Neural progenitor cell (in vitro differentiated cells): Measurements from ENCODE around the gene NAPB. TPM values are rescaled to one million over a fixed set of nuclear protein-coding genes. Genes with fewer than 3 reads are reported as not detected.

Experiments used
- DNase-seq: peaks from one replicate; pipeline ENCODE4 v3.0.0-alpha.2; 2016; ENCODE audit warnings: low spot score
- H2AFZ ChIP-seq: fragments of 200-600 bp; sonication (generic); replicated peaks from 2 replicates; pipeline ENCODE4 v1.6.1; 2016; ENCODE audit warnings: antibody characterized with exemption
- H3F3A ChIP-seq: fragments of 200-600 bp; sonication (generic); 2 replicates; pipeline ENCODE4 v1.6.1; 2016; ENCODE audit warnings: antibody characterized with exemption, low read depth
- H3K27ac ChIP-seq: fragments of 200-600 bp; sonication (generic); 2 replicates; pipeline ENCODE4 v1.5.1; 2016; ENCODE audit warnings: mild to moderate bottlenecking
- H3K27me3 ChIP-seq: fragments of 200-600 bp; sonication (generic); 2 replicates; pipeline ENCODE4 v1.6.1; 2016; ENCODE audit warnings: mild to moderate bottlenecking, moderate library complexity
- H3K36me3 ChIP-seq: fragments of 200-600 bp; sonication (generic); 2 replicates; pipeline ENCODE4 v1.5.1; 2016
- H3K4me1 ChIP-seq: fragments of 200-600 bp; sonication (generic); 2 replicates; pipeline ENCODE4 v1.6.1; 2016; ENCODE audit warnings: mixed run types
- H3K4me2 ChIP-seq: fragments of 200-600 bp; sonication (generic); 2 replicates; pipeline ENCODE4 v1.6.1; 2016
- H3K4me3 ChIP-seq: fragments of 200-600 bp; sonication (generic); 2 replicates; pipeline ENCODE4 v1.5.1; 2016
- H3K79me2 ChIP-seq: fragments of 200-600 bp; sonication (generic); 2 replicates; pipeline ENCODE4 v1.6.1; 2016; ENCODE audit warnings: low read depth
- H3K9ac ChIP-seq: fragments of 200-600 bp; sonication (generic); 2 replicates; pipeline ENCODE4 v1.6.1; 2016
- H3K9me3 ChIP-seq: fragments of 200-600 bp; sonication (generic); 2 replicates; pipeline ENCODE4 v1.5.1; 2016; ENCODE audit warnings: low read depth
- H4K20me1 ChIP-seq: fragments of 200-600 bp; sonication (generic); 2 replicates; pipeline ENCODE4 v1.6.1; 2016; ENCODE audit warnings: low read depth
- H3K27ac Mint-ChIP-seq: 3 replicates; pipeline ENCODE4 v1.8.0; 2021; ENCODE audit warnings: mixed read lengths
- H3K27me3 Mint-ChIP-seq: 2 replicates; pipeline ENCODE4 v1.8.0; 2022; ENCODE audit warnings: low read depth, mild to moderate bottlenecking, inconsistent platforms, moderate library complexity, mixed read lengths; ENCODE audit not compliant: insufficient read depth
- H3K36me3 Mint-ChIP-seq: 3 replicates; pipeline ENCODE4 v1.8.0; 2021; ENCODE audit warnings: mixed read lengths
- H3K4me1 Mint-ChIP-seq: 3 replicates; pipeline ENCODE4 v1.8.0; 2021; ENCODE audit warnings: mixed read lengths
- H3K4me3 Mint-ChIP-seq: 3 replicates; pipeline ENCODE4 v1.8.0; 2021; ENCODE audit warnings: mild to moderate bottlenecking, moderate library complexity, mixed read lengths
- H3K9me3 Mint-ChIP-seq: 3 replicates; pipeline ENCODE4 v1.8.0; 2020; ENCODE audit warnings: mixed read lengths
- EZH2 ChIP-seq: fragments of 200-600 bp; sonication (generic); IDR thresholded peaks from 2 replicates; pipeline ENCODE4 v1.6.1; 2017; ENCODE audit warnings: antibody characterized with exemption, mild to moderate bottlenecking, moderate library complexity
- EZH2phosphoT487 ChIP-seq: fragments of 200-600 bp; sonication (generic); IDR thresholded peaks from 2 replicates; pipeline ENCODE4 v1.6.1; 2017; ENCODE audit warnings: antibody characterized with exemption
- total RNA-seq: library from RNA; depleted of rRNA; stranded (reverse); fragments of >200 nt; gene quantifications from 2 replicates; pipeline ENCODE4 v1.2.3, GENCODE V29; 2015; ENCODE audit warnings: low replicate concordance
- TF ChIP-seq, protein P1 (sequence below): fragments of 200-600 bp; sonication (generic); IDR thresholded peaks from 2 replicates; pipeline ENCODE4 v1.5.1; 2017; ENCODE audit warnings: antibody characterized with exemption, mild to moderate bottlenecking

NAPB gene
- total RNA-seq, 1 donor from 2014 or later = 23.8 TPM

DNA sequence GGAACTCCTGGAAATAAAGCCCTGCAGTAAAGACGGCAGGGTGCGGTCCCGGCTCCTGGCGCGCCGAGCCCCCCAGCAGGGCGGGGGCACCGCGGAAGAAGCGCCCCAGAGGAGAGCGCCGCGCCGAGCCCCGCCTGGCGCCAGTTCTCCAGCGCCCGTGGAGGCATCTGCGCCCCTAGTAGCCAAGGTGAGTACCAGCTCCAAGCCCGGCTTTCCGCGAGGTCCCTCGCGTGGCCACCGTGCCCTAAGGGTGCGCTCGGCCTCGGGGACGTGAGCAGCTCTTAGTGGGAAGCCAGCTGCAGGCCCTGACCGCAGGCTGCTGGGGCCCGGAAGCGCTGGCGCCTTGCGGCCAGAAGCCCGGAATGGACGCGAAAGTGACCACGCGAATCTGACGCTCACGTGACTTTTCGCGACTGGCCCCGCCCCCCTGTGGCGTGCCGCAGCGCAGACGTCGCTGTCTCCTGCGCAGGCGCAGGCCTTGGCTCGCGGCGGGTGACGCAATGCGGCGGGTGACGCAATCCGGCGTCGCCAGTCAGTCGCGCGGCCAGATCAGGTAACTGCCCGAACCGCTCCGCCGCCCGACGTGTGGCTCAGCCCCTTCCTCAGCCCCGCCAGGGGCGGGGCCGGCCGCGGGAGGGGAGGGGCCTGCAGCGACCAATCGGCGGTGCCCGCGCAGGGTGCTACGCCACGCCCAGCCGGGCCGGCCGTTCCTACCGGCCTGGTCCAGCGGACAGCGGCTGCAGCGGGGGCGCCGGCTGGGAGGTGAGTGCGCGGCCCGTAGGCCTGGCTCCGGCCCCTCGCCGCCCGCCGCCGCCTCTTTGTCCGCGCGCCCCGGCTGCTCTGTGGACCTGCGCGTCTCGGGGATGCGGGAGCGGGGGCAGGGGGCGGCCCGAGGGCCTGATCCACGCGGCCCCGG, 59.6 kb downstream of the NAPB start, which contains the start of gene GZF1:
Gene GZF1, plus strand, starts transcription at position 707 of the 916 bp plus-strand sequence. CDS start 2,202 bp downstream, outside the sequence.
- H3K4me2 ChIP-seq = peak within 1 kb of the TSS; percentile 95
- no peaks in the 10 kb centered on the region for H3K36me3 ChIP-seq
- H3K79me2 ChIP-seq = peaks cover 44% of the 10 kb centered on the region
- peak within 1 kb of the TSS; percentile 98 for H3K9ac ChIP-seq
- Mint-ChIP-seq H3K9me3 (no peaks in the 10 kb centered on the region), H3K36me3 (peaks cover 14% of the 10 kb centered on the region), H3K27me3 (peaks cover 2% of the 10 kb centered on the region), H3K4me1 (peaks cover 34% of the 10 kb centered on the region), H3K4me3 (peak within 1 kb of the TSS; percentile 95), H3K27ac (peak within 1 kb of the TSS; percentile 90)
- H3K27me3 ChIP-seq = no peaks in the 10 kb centered on the region
- TF ChIP-seq, protein P1, sequence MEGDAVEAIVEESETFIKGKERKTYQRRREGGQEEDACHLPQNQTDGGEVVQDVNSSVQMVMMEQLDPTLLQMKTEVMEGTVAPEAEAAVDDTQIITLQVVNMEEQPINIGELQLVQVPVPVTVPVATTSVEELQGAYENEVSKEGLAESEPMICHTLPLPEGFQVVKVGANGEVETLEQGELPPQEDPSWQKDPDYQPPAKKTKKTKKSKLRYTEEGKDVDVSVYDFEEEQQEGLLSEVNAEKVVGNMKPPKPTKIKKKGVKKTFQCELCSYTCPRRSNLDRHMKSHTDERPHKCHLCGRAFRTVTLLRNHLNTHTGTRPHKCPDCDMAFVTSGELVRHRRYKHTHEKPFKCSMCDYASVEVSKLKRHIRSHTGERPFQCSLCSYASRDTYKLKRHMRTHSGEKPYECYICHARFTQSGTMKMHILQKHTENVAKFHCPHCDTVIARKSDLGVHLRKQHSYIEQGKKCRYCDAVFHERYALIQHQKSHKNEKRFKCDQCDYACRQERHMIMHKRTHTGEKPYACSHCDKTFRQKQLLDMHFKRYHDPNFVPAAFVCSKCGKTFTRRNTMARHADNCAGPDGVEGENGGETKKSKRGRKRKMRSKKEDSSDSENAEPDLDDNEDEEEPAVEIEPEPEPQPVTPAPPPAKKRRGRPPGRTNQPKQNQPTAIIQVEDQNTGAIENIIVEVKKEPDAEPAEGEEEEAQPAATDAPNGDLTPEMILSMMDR = no peak
- peaks cover 24% of the 10 kb centered on the region for H3K4me1 ChIP-seq
- peaks cover 42% of the 10 kb centered on the region for H4K20me1 ChIP-seq
- peak; percentile 99 for DNase-seq
- peaks cover 19% of the 10 kb centered on the region for H3F3A ChIP-seq
- H3K9me3 ChIP-seq = no peaks in the 10 kb centered on the region
- H2AFZ ChIP-seq = peak within 1 kb of the TSS; percentile 74
- peak within 1 kb of the TSS; percentile 78 for H3K4me3 ChIP-seq
- peak within 1 kb of the TSS; percentile 96 for H3K27ac ChIP-seq

DNA sequence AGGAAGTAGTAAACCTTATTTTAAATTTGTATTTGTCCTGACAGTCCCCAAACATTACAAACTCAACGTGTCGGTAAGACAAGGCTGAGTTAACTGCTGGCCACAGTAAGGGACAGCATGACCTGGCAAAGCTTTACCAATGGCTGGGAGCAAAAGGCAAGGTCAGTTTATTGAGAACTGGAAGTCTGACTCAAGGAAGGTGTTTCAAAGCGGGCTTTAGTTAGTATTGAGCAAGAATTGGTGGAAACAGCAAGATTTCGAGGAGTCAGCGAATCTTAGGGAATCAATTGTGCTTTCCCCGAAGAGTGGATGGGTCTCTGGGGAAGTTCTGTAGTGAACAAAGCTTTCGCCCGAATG, 60.2 kb downstream of the NAPB start:
- Mint-ChIP-seq H3K27ac (peak overlapping the region; percentile 43), H3K36me3 (peaks cover 13% of the 10 kb centered on the region), H3K27me3 (peaks cover 2% of the 10 kb centered on the region), H3K4me1 (peaks cover 30% of the 10 kb centered on the region), H3K9me3 (no peaks in the 10 kb centered on the region), H3K4me3 (peak overlapping the region; percentile 91)
- Histone ChIP-seq H3K4me2 (peak overlapping the region; percentile 95), H3K9me3 (no peaks in the 10 kb centered on the region), H3K27ac (peak overlapping the region; percentile 86), H3F3A (peaks cover 24% of the 10 kb centered on the region), H3K9ac (peak overlapping the region; percentile 76), H3K36me3 (no peaks in the 10 kb centered on the region), H3K79me2 (peaks cover 38% of the 10 kb centered on the region), H3K4me1 (peaks cover 26% of the 10 kb centered on the region), H3K4me3 (peak overlapping the region; percentile 78), H2AFZ (peak overlapping the region; percentile 74), H4K20me1 (peaks cover 35% of the 10 kb centered on the region), H3K27me3 (no peaks in the 10 kb centered on the region)
- DNase-seq = no peak
- no peak for TF ChIP-seq EZH2
- TF ChIP-seq, protein P1 = no peak

DNA sequence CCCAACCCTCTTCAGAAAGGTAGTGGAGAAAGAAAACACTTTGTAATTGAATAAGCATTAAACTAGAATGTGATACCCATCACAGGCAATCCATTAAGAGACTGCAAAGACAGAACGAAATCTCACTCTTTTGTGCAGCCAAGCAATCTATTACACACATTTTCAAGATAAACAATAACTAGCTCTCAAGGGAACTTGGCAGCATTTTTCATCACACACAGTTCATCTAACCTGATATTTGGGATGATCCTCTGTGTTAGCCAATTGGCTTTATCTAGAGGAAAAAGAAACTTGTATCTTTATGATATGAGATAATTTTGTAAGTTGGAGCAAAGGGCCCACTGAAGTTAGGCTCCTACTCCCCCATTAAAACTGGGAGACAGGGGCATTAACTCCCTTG, 60.8 kb downstream of the NAPB start:
- Histone ChIP-seq H2AFZ (no peak overlapping the region), H4K20me1 (peaks cover 30% of the 10 kb centered on the region), H3K79me2 (peaks cover 32% of the 10 kb centered on the region), H3K9ac (no peak overlapping the region), H3K27me3 (no peaks in the 10 kb centered on the region), H3K36me3 (no peaks in the 10 kb centered on the region), H3K4me3 (peak overlapping the region; percentile 78), H3K27ac (no peak overlapping the region), H3K9me3 (no peaks in the 10 kb centered on the region), H3K4me1 (peaks cover 26% of the 10 kb centered on the region), H3F3A (peaks cover 29% of the 10 kb centered on the region), H3K4me2 (peak overlapping the region; percentile 95)
- Mint-ChIP-seq H3K27ac (no peak overlapping the region), H3K9me3 (no peaks in the 10 kb centered on the region), H3K4me3 (peak overlapping the region; percentile 91), H3K4me1 (peaks cover 28% of the 10 kb centered on the region), H3K27me3 (peaks cover 4% of the 10 kb centered on the region), H3K36me3 (peaks cover 10% of the 10 kb centered on the region)
- TF ChIP-seq EZH2phosphoT487 = no peak
- no peak for TF ChIP-seq EZH2
- TF ChIP-seq, protein P1 = no peak
- DNase-seq = no peak
